Measurements from ENCODE around the gene MIP.
"Not testable (repeated sequence)": the region's sequence is repeated elsewhere in the genome, so short reads cannot be mapped to it uniquely, and the experiment has no call there.

The MIP gene

GRCh38 chr12:56443208-56443607, 11.2 kb downstream of the MIP start:
- Mint-ChIP-seq H3K4me1 (ENCODE audit: low read depth) (peaks cover 18% of the 10 kb centered on the region), H3K36me3 (ENCODE audit: low read depth) (peaks cover 17% of the 10 kb centered on the region)
- H3K27ac Mint-ChIP-seq; H3K4me3 Mint-ChIP-seq; H3K27me3 Mint-ChIP-seq (ENCODE audit: low read depth); H3K9me3 Mint-ChIP-seq: not testable (repeated sequence)

- Mint-ChIP-seq H3K27me3 (ENCODE audit: low read depth) (no peaks in the 10 kb centered on the region), H3K4me1 (ENCODE audit: low read depth) (peaks cover 4% of the 10 kb centered on the region), H3K27ac (no peak overlapping the region), H3K36me3 (ENCODE audit: low read depth) (peaks cover 11% of the 10 kb centered on the region), H3K4me3 (no peak overlapping the region), H3K9me3 (no peaks in the 10 kb centered on the region)
These were observed 16.9 kb downstream of the MIP start for GRCh38 chr12:56437430-56438176.

GRCh38 chr12:56434828-56435227, 19.6 kb downstream of the MIP start:
- no peaks in the 10 kb centered on the region for H3K4me1 Mint-ChIP-seq (ENCODE audit: low read depth)
- no peaks in the 10 kb centered on the region for H3K9me3 Mint-ChIP-seq
- H3K4me3 Mint-ChIP-seq = no peak overlapping the region
- H3K27me3 Mint-ChIP-seq (ENCODE audit: low read depth) = no peaks in the 10 kb centered on the region
- no peak overlapping the region for H3K27ac Mint-ChIP-seq
- H3K36me3 Mint-ChIP-seq (ENCODE audit: low read depth) = peaks cover 16% of the 10 kb centered on the region

- H3K9me3 Mint-ChIP-seq = no peaks in the 10 kb centered on the region
- no peak overlapping the region for H3K4me3 Mint-ChIP-seq
- no peak overlapping the region for H3K27ac Mint-ChIP-seq
- no peaks in the 10 kb centered on the region for H3K4me1 Mint-ChIP-seq (ENCODE audit: low read depth)
- H3K27me3 Mint-ChIP-seq (ENCODE audit: low read depth) = no peaks in the 10 kb centered on the region
- peaks cover 23% of the 10 kb centered on the region for H3K36me3 Mint-ChIP-seq (ENCODE audit: low read depth)
These were observed 22.6 kb downstream of the MIP start for GRCh38 chr12:56431850-56432249.

GRCh38 chr12:56431288-56431687, 23.2 kb downstream of the MIP start:
- no peak overlapping the region for H3K4me3 Mint-ChIP-seq
- H3K36me3 Mint-ChIP-seq (ENCODE audit: low read depth) = peaks cover 21% of the 10 kb centered on the region
- no peak overlapping the region for H3K27ac Mint-ChIP-seq
- H3K27me3 Mint-ChIP-seq (ENCODE audit: low read depth) = no peaks in the 10 kb centered on the region
- no peaks in the 10 kb centered on the region for H3K9me3 Mint-ChIP-seq
- no peaks in the 10 kb centered on the region for H3K4me1 Mint-ChIP-seq (ENCODE audit: low read depth)

GRCh38 chr12:56425940-56426438, 28.5 kb downstream of the MIP start:
- Mint-ChIP-seq H3K4me3 (no peak overlapping the region), H3K27ac (no peak overlapping the region), H3K4me1 (ENCODE audit: low read depth) (peaks cover 5% of the 10 kb centered on the region), H3K36me3 (ENCODE audit: low read depth) (peaks cover 30% of the 10 kb centered on the region), H3K9me3 (no peaks in the 10 kb centered on the region), H3K27me3 (ENCODE audit: low read depth) (no peaks in the 10 kb centered on the region)

GRCh38 chr12:56425193-56425592, 29.3 kb downstream of the MIP start:
- Mint-ChIP-seq H3K27me3 (ENCODE audit: low read depth) (no peaks in the 10 kb centered on the region), H3K27ac (peak overlapping the region; percentile 73), H3K9me3 (no peaks in the 10 kb centered on the region), H3K36me3 (ENCODE audit: low read depth) (peaks cover 32% of the 10 kb centered on the region), H3K4me3 (no peak overlapping the region), H3K4me1 (ENCODE audit: low read depth) (peaks cover 5% of the 10 kb centered on the region)

GRCh38 chr12:56420411-56420810, 34.0 kb downstream of the MIP start:
- Mint-ChIP-seq H3K27ac (no peak overlapping the region), H3K27me3 (ENCODE audit: low read depth) (no peaks in the 10 kb centered on the region), H3K4me3 (no peak overlapping the region)

GRCh38 chr12:56417739-56418138, 36.7 kb downstream of the MIP start:
- Mint-ChIP-seq H3K4me1 (ENCODE audit: low read depth) (no peaks in the 10 kb centered on the region), H3K4me3 (no peak overlapping the region), H3K36me3 (ENCODE audit: low read depth) (peaks cover 14% of the 10 kb centered on the region)

More at GRCh38 chr12:56420411-56420810, 34.0 kb downstream of the MIP start:
- no peaks in the 10 kb centered on the region for H3K9me3 Mint-ChIP-seq
- H3K4me1 Mint-ChIP-seq (ENCODE audit: low read depth) = peaks cover 5% of the 10 kb centered on the region
- H3K36me3 Mint-ChIP-seq (ENCODE audit: low read depth) = peaks cover 32% of the 10 kb centered on the region

GRCh38 chr12:56414401-56414800, 40.1 kb downstream of the MIP start:
- Mint-ChIP-seq H3K9me3 (no peaks in the 10 kb centered on the region), H3K36me3 (ENCODE audit: low read depth) (peaks cover 6% of the 10 kb centered on the region), H3K27me3 (ENCODE audit: low read depth) (no peaks in the 10 kb centered on the region), H3K27ac (no peak overlapping the region), H3K4me3 (no peak overlapping the region), H3K4me1 (ENCODE audit: low read depth) (peaks cover 3% of the 10 kb centered on the region)

More at GRCh38 chr12:56417739-56418138, 36.7 kb downstream of the MIP start:
- H3K27ac Mint-ChIP-seq = no peak overlapping the region
- no peaks in the 10 kb centered on the region for H3K27me3 Mint-ChIP-seq (ENCODE audit: low read depth)
- H3K9me3 Mint-ChIP-seq = no peaks in the 10 kb centered on the region

- H3K9me3 Mint-ChIP-seq = no peaks in the 10 kb centered on the region
- H3K4me3 Mint-ChIP-seq = no peak overlapping the region
- peaks cover 2% of the 10 kb centered on the region for H3K36me3 Mint-ChIP-seq (ENCODE audit: low read depth)
- no peaks in the 10 kb centered on the region for H3K27me3 Mint-ChIP-seq (ENCODE audit: low read depth)
- H3K4me1 Mint-ChIP-seq (ENCODE audit: low read depth) = peaks cover 3% of the 10 kb centered on the region
- H3K27ac Mint-ChIP-seq = no peak overlapping the region
These were observed 41.1 kb downstream of the MIP start for GRCh38 chr12:56413392-56413791.

GRCh38 chr12:56411781-56412639, 42.4 kb downstream of the MIP start:
- peaks cover 3% of the 10 kb centered on the region for H3K4me1 Mint-ChIP-seq (ENCODE audit: low read depth)
- no peaks in the 10 kb centered on the region for H3K36me3 Mint-ChIP-seq (ENCODE audit: low read depth)
- no peaks in the 10 kb centered on the region for H3K27me3 Mint-ChIP-seq (ENCODE audit: low read depth)
- no peaks in the 10 kb centered on the region for H3K9me3 Mint-ChIP-seq
- H3K4me3 Mint-ChIP-seq = no peak overlapping the region
- H3K27ac Mint-ChIP-seq = no peak overlapping the region

GRCh38 chr12:56410768-56411167, 43.7 kb downstream of the MIP start:
- Mint-ChIP-seq H3K9me3 (no peaks in the 10 kb centered on the region), H3K27me3 (ENCODE audit: low read depth) (no peaks in the 10 kb centered on the region), H3K36me3 (ENCODE audit: low read depth) (no peaks in the 10 kb centered on the region), H3K4me1 (ENCODE audit: low read depth) (peaks cover 3% of the 10 kb centered on the region), H3K27ac (no peak overlapping the region), H3K4me3 (no peak overlapping the region)

GRCh38 chr12:56408799-56409417, 45.5 kb downstream of the MIP start:
- H3K27me3 Mint-ChIP-seq (ENCODE audit: low read depth) = no peaks in the 10 kb centered on the region
- H3K36me3 Mint-ChIP-seq (ENCODE audit: low read depth) = no peaks in the 10 kb centered on the region
- no peaks in the 10 kb centered on the region for H3K9me3 Mint-ChIP-seq
- H3K4me1 Mint-ChIP-seq (ENCODE audit: low read depth) = peaks cover 3% of the 10 kb centered on the region
- H3K4me3 Mint-ChIP-seq = no peak overlapping the region
- no peak overlapping the region for H3K27ac Mint-ChIP-seq

All from T-helper 1 cell treated with Interleukin-12 subunit alpha and Interleukin-12 subunit beta and Interleukin-4 antibody, amounts not matched to agents 30 μg/mL and 1 μg/mL, for 36 hours (primary cell).